GM23338 (cell line): ENCODE results near the gene MXRA5. TPM values are rescaled to one million over a fixed set of nuclear protein-coding genes. Genes with fewer than 3 reads are reported as not detected.

Experiments
- ATAC-seq: fragments of 200-7000 bp; cut with Tn5 transposase; 3 replicates; pipeline ENCODE4 v1.9.1; 2020
- DNase-seq: peaks from one replicate; pipeline ENCODE4 v3.0.0-alpha.2; 2015; ENCODE audit warnings: low spot score
- H2AFZ ChIP-seq: fragments of 200-600 bp; sonication (generic); 2 replicates; pipeline ENCODE4 v1.8.0; 2016; ENCODE audit warnings: antibody characterized with exemption, mild to moderate bottlenecking, moderate library complexity
- H3F3A ChIP-seq: fragments of 200-600 bp; sonication (generic); replicated peaks from 2 replicates; pipeline ENCODE4 v1.8.0; 2017; ENCODE audit warnings: antibody characterized with exemption, mixed run types, low read depth
- H3K27ac ChIP-seq: fragments of 200-600 bp; sonication (generic); 2 replicates; pipeline ENCODE4 v1.6.1; 2016; ENCODE audit warnings: low read depth
- H3K27me3 ChIP-seq: fragments of 200-600 bp; sonication (generic); 2 replicates; pipeline ENCODE4 v1.8.0; 2016; ENCODE audit warnings: mild to moderate bottlenecking, mixed run types, moderate library complexity; ENCODE audit not compliant: insufficient read depth
- H3K36me3 ChIP-seq: fragments of 200-600 bp; sonication (generic); 2 replicates; pipeline ENCODE4 v1.8.0; 2016; ENCODE audit warnings: mild to moderate bottlenecking; ENCODE audit not compliant: insufficient read depth
- H3K4me1 ChIP-seq: fragments of 200-600 bp; sonication (generic); 2 replicates; pipeline ENCODE4 v1.8.0; 2016; ENCODE audit warnings: mild to moderate bottlenecking, moderate library complexity; ENCODE audit not compliant: insufficient read depth
- H3K4me2 ChIP-seq: fragments of 200-600 bp; sonication (generic); 2 replicates; pipeline ENCODE4 v1.7.1; 2017; ENCODE audit warnings: mixed run types
- H3K4me3 ChIP-seq: fragments of 200-600 bp; sonication (generic); 2 replicates; pipeline ENCODE4 v1.6.1; 2016; ENCODE audit warnings: mixed run types
- H3K79me2 ChIP-seq: fragments of 200-600 bp; sonication (generic); replicated peaks from 2 replicates; pipeline ENCODE4 v1.8.0; 2017; ENCODE audit warnings: mild to moderate bottlenecking; ENCODE audit not compliant: insufficient read depth
- H3K9me2 ChIP-seq: fragments of 200-600 bp; sonication (generic); 2 replicates; pipeline ENCODE4 v1.8.0; 2017; ENCODE audit not compliant: insufficient read depth
- H4K20me1 ChIP-seq: fragments of 200-600 bp; sonication (generic); replicated peaks from 2 replicates; pipeline ENCODE4 v1.8.0; 2017; ENCODE audit warnings: mild to moderate bottlenecking; ENCODE audit not compliant: insufficient read depth
- H3K27ac Mint-ChIP-seq: 2 replicates; pipeline ENCODE4 v1.8.0; 2020; ENCODE audit warnings: inconsistent platforms, mild to moderate bottlenecking, moderate library complexity, mixed read lengths
- H3K27me3 Mint-ChIP-seq: 3 replicates; pipeline ENCODE4 v1.8.0; 2022; ENCODE audit warnings: low read depth, mild to moderate bottlenecking, moderate library complexity, mixed read lengths, inconsistent platforms; ENCODE audit not compliant: insufficient read depth, poor library complexity
- H3K36me3 Mint-ChIP-seq: 3 replicates; pipeline ENCODE4 v1.8.0; 2021; ENCODE audit warnings: low read depth, mild to moderate bottlenecking, inconsistent platforms, moderate library complexity, mixed read lengths
- H3K4me1 Mint-ChIP-seq: 3 replicates; pipeline ENCODE4 v1.8.0; 2020; ENCODE audit warnings: mild to moderate bottlenecking, inconsistent platforms, mixed read lengths
- H3K4me3 Mint-ChIP-seq: 3 replicates; pipeline ENCODE4 v1.8.0; 2021; ENCODE audit warnings: moderate library complexity, mild to moderate bottlenecking, inconsistent platforms, mixed read lengths
- H3K9me3 Mint-ChIP-seq: 3 replicates; pipeline ENCODE4 v1.8.0; 2020; ENCODE audit warnings: moderate library complexity, mild to moderate bottlenecking, inconsistent platforms, mixed read lengths
- EZH2 ChIP-seq: fragments of 200-600 bp; sonication (generic); IDR thresholded peaks from one replicate; pipeline ENCODE4 v1.8.0; 2017; ENCODE audit warnings: antibody characterized with exemption, mild to moderate bottlenecking, low read depth; ENCODE audit not compliant: unreplicated experiment
- EZH2phosphoT487 ChIP-seq: fragments of 200-600 bp; sonication (generic); IDR thresholded peaks from one replicate; pipeline ENCODE4 v1.8.1; 2018; ENCODE audit warnings: antibody characterized with exemption; ENCODE audit not compliant: unreplicated experiment
- JUNB ChIP-seq: IDR thresholded peaks from one replicate; pipeline ENCODE4 v1.6.1; 2016; ENCODE audit warnings: antibody characterized with exemption; ENCODE audit not compliant: unreplicated experiment
- NANOG ChIP-seq: IDR thresholded peaks from 2 replicates; pipeline ENCODE4 v1.6.1; 2016; ENCODE audit warnings: antibody characterized with exemption, borderline replicate concordance
- POLR2AphosphoS5 ChIP-seq: IDR thresholded peaks from 2 replicates; pipeline ENCODE4 v1.6.1; 2016; ENCODE audit warnings: antibody characterized with exemption, low read depth
- STAT1 ChIP-seq: IDR thresholded peaks from one replicate; pipeline ENCODE4 v1.6.1; 2016; ENCODE audit warnings: antibody characterized with exemption; ENCODE audit not compliant: unreplicated experiment
- ZNF331 ChIP-seq: fragments of 250-450 bp; sonication (Bioruptor Pico); IDR thresholded peaks from 2 replicates; pipeline ENCODE4 v1.5.0; 2020; ENCODE audit warnings: low read depth, mild to moderate bottlenecking, moderate library complexity
- polyA plus RNA-seq: library from polyadenylated mRNA; unstranded; fragments of >200 nt; fragmentation: Nextera tagmentation; extraction: Ambion mirVana; gene quantifications from 2 replicates; pipeline ENCODE4 v1.2.1, GENCODE V29; 2016
- total RNA-seq: library from RNA; depleted of rRNA; stranded (reverse); fragments of >200 nt; shearing (Covaris generic); gene quantifications from 2 replicates; pipeline ENCODE4 v1.2.3, GENCODE V29; 2014
- TF ChIP-seq, protein P1 (sequence below): IDR thresholded peaks from one replicate; pipeline ENCODE4 v1.6.1; 2018; ENCODE audit warnings: antibody characterized with exemption; ENCODE audit not compliant: unreplicated experiment
- TF ChIP-seq, protein P2 (sequence below): IDR thresholded peaks from 2 replicates; pipeline ENCODE4 v1.6.1; 2016; ENCODE audit warnings: antibody characterized with exemption
- TF ChIP-seq, protein P3 (sequence below), 2 experiments: fragments of 200-600 bp in 1 of 2; sonication (generic) in 1 of 2; conservative IDR thresholded peaks; 2 replicates each; pipeline versions ENCODE4 v1.5.1 to v1.6.1; 2016 to 2017; ENCODE audit warnings: antibody characterized with exemption in 2 of 2, low read depth in 2 of 2, mild to moderate bottlenecking in 2 of 2, moderate library complexity in 1 of 2
- TF ChIP-seq, protein P4 (sequence below): fragments of 250-450 bp; sonication (Bioruptor Pico); IDR thresholded peaks from 2 replicates; pipeline ENCODE4 v1.5.0; 2020; ENCODE audit warnings: mild to moderate bottlenecking, moderate library complexity

Gene MXRA5
- total and polyA plus RNA-seq, 2 experiments from 2014 or later = 0.45 to 2.6 TPM

DNA sequence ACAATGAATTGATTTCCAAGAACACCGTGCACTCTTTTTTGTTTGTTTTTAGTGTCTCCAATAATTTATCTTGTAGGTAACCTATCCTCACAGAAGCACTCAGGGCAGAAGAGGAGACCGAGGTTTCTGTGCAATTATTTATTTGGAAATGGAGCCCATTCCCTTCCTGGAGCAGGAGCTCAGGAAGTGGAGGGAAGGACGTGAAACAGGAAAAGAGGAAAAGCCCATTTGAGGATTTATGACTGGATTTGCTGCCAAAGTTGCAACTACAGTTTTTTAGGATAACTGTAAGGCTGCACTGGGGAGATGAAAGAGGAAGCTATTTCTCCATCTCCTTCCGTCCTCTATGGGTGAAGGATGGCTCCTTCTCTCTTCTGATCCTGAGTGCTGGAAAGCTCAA is 31.7 kb upstream of the MXRA5 start (continued):
- TF ChIP-seq, protein P1, sequence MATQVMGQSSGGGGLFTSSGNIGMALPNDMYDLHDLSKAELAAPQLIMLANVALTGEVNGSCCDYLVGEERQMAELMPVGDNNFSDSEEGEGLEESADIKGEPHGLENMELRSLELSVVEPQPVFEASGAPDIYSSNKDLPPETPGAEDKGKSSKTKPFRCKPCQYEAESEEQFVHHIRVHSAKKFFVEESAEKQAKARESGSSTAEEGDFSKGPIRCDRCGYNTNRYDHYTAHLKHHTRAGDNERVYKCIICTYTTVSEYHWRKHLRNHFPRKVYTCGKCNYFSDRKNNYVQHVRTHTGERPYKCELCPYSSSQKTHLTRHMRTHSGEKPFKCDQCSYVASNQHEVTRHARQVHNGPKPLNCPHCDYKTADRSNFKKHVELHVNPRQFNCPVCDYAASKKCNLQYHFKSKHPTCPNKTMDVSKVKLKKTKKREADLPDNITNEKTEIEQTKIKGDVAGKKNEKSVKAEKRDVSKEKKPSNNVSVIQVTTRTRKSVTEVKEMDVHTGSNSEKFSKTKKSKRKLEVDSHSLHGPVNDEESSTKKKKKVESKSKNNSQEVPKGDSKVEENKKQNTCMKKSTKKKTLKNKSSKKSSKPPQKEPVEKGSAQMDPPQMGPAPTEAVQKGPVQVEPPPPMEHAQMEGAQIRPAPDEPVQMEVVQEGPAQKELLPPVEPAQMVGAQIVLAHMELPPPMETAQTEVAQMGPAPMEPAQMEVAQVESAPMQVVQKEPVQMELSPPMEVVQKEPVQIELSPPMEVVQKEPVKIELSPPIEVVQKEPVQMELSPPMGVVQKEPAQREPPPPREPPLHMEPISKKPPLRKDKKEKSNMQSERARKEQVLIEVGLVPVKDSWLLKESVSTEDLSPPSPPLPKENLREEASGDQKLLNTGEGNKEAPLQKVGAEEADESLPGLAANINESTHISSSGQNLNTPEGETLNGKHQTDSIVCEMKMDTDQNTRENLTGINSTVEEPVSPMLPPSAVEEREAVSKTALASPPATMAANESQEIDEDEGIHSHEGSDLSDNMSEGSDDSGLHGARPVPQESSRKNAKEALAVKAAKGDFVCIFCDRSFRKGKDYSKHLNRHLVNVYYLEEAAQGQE = no peak
- no peak for TF ChIP-seq ZNF331 (CRISPR knock-in tag)

DNA sequence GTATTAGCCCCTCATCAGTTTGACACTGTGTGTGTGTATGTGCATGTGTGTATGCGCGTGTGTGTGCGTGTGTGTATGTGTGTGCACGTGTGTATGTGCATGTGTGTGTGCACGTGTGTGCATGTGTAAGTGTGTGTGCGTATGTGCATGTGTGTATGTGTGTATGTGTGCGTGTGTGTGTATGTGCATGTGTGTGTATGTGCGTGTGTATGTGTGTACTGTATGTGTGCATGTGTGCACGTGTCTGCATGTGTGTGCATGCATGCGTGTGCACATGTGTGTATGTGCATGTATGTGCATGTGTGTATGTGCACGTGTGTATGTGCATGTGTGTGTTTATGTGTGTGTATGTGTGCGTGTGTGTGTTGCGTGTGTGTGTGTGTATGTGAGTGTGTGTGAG is 31.1 kb upstream of the MXRA5 start:
- Histone ChIP-seq H3K4me3 (no peak overlapping the region), H3K4me1 (no peaks in the 10 kb centered on the region), H3K36me3 (no peaks in the 10 kb centered on the region), H3K27me3 (no peaks in the 10 kb centered on the region), H3K27ac (no peak overlapping the region), H3K4me2 (no peak overlapping the region), H3F3A (no peaks in the 10 kb centered on the region), H3K9me2 (no peaks in the 10 kb centered on the region), H3K79me2 (no peaks in the 10 kb centered on the region), H2AFZ (no peak overlapping the region), H4K20me1 (no peaks in the 10 kb centered on the region)
- ATAC-seq = no peak
- H3K27me3 Mint-ChIP-seq = peaks cover 2% of the 10 kb centered on the region
- H3K36me3 Mint-ChIP-seq = 0 out of 3 replicates have a peak, but pooled peaks cover 2% of the 10 kb centered on the region
- H3K27ac Mint-ChIP-seq = no peak overlapping the region
- H3K4me1 Mint-ChIP-seq = no peaks in the 10 kb centered on the region
- H3K4me3 Mint-ChIP-seq = no peak overlapping the region
- DNase-seq = no peak
- peaks cover 8% of the 10 kb centered on the region; the same call in 2 of the 3 replicates for H3K9me3 Mint-ChIP-seq
- TF ChIP-seq, protein P2, sequence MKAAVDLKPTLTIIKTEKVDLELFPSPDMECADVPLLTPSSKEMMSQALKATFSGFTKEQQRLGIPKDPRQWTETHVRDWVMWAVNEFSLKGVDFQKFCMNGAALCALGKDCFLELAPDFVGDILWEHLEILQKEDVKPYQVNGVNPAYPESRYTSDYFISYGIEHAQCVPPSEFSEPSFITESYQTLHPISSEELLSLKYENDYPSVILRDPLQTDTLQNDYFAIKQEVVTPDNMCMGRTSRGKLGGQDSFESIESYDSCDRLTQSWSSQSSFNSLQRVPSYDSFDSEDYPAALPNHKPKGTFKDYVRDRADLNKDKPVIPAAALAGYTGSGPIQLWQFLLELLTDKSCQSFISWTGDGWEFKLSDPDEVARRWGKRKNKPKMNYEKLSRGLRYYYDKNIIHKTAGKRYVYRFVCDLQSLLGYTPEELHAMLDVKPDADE = no peak
- TF ChIP-seq ZNF331 (CRISPR knock-in tag) (no peak), EZH2 (no peak), STAT1 (no peak), POLR2AphosphoS5 (no peak), JUNB (no peak), NANOG (no peak), EZH2phosphoT487 (no peak)
- TF ChIP-seq, protein P3, sequence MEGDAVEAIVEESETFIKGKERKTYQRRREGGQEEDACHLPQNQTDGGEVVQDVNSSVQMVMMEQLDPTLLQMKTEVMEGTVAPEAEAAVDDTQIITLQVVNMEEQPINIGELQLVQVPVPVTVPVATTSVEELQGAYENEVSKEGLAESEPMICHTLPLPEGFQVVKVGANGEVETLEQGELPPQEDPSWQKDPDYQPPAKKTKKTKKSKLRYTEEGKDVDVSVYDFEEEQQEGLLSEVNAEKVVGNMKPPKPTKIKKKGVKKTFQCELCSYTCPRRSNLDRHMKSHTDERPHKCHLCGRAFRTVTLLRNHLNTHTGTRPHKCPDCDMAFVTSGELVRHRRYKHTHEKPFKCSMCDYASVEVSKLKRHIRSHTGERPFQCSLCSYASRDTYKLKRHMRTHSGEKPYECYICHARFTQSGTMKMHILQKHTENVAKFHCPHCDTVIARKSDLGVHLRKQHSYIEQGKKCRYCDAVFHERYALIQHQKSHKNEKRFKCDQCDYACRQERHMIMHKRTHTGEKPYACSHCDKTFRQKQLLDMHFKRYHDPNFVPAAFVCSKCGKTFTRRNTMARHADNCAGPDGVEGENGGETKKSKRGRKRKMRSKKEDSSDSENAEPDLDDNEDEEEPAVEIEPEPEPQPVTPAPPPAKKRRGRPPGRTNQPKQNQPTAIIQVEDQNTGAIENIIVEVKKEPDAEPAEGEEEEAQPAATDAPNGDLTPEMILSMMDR (conservative IDR thresholded peaks at IDR 0.05; ENCODE audit: low read depth in 2 of 2) = no peak
- TF ChIP-seq, protein P4, sequence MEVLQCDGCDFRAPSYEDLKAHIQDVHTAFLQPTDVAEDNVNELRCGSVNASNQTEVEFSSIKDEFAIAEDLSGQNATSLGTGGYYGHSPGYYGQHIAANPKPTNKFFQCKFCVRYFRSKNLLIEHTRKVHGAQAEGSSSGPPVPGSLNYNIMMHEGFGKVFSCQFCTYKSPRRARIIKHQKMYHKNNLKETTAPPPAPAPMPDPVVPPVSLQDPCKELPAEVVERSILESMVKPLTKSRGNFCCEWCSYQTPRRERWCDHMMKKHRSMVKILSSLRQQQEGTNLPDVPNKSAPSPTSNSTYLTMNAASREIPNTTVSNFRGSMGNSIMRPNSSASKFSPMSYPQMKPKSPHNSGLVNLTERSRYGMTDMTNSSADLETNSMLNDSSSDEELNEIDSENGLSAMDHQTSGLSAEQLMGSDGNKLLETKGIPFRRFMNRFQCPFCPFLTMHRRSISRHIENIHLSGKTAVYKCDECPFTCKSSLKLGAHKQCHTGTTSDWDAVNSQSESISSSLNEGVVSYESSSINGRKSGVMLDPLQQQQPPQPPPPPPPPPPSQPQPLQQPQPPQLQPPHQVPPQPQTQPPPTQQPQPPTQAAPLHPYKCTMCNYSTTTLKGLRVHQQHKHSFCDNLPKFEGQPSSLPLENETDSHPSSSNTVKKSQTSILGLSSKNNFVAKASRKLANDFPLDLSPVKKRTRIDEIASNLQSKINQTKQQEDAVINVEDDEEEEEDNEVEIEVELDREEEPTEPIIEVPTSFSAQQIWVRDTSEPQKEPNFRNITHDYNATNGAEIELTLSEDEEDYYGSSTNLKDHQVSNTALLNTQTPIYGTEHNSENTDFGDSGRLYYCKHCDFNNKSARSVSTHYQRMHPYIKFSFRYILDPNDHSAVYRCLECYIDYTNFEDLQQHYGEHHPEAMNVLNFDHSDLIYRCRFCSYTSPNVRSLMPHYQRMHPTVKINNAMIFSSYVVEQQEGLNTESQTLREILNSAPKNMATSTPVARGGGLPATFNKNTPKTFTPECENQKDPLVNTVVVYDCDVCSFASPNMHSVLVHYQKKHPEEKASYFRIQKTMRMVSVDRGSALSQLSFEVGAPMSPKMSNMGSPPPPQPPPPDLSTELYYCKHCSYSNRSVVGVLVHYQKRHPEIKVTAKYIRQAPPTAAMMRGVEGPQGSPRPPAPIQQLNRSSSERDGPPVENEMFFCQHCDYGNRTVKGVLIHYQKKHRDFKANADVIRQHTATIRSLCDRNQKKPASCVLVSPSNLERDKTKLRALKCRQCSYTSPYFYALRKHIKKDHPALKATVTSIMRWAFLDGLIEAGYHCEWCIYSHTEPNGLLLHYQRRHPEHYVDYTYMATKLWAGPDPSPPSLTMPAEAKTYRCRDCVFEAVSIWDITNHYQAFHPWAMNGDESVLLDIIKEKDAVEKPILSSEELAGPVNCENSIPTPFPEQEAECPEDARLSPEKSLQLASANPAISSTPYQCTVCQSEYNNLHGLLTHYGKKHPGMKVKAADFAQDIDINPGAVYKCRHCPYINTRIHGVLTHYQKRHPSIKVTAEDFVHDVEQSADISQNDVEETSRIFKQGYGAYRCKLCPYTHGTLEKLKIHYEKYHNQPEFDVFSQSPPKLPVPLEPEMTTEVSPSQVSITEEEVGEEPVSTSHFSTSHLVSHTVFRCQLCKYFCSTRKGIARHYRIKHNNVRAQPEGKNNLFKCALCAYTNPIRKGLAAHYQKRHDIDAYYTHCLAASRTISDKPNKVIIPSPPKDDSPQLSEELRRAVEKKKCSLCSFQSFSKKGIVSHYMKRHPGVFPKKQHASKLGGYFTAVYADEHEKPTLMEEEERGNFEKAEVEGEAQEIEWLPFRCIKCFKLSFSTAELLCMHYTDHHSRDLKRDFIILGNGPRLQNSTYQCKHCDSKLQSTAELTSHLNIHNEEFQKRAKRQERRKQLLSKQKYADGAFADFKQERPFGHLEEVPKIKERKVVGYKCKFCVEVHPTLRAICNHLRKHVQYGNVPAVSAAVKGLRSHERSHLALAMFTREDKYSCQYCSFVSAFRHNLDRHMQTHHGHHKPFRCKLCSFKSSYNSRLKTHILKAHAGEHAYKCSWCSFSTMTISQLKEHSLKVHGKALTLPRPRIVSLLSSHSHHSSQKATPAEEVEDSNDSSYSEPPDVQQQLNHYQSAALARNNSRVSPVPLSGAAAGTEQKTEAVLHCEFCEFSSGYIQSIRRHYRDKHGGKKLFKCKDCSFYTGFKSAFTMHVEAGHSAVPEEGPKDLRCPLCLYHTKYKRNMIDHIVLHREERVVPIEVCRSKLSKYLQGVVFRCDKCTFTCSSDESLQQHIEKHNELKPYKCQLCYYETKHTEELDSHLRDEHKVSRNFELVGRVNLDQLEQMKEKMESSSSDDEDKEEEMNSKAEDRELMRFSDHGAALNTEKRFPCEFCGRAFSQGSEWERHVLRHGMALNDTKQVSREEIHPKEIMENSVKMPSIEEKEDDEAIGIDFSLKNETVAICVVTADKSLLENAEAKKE = no peak
